Measurements from ENCODE around the gene ITGB2.
"Not testable (repeated sequence)": the region's sequence is repeated elsewhere in the genome, so short reads cannot be mapped to it uniquely, and the experiment has no call there.

ITGB2 gene

GRCh38 chr21:44924606-44925377 lies 4.1 kb upstream of the ITGB2 start:
- no peak for DNase-seq

DNA sequence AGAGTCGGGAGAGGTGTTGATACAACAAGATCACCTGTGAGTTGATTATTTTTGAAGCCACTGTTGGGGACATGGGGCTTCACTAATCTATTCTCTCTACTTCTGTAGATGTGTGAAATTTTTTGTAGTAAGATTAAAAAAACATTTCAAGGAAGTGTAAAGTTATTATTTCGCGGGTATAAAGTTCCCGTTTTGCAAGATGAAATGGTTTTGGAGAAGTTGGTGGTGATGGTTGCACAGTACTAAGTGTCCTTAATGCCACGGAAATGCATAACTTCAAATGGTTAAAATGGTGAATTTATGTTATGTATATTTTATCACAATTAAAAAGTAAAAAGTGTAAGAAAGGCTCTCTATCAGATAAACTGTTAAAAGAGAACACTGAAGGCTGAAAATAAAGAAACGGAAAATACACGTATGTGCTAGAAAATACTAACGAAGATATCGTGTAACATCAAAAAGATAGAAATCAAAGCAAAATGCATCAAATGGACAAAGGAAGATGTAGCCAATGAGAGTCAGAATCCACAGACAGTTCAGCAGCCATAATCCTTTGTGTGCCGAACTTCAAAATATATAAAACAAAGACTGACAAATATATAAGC lies 2.9 kb upstream of the ITGB2 start:
- DNase-seq, result no peak

- no peak for DNase-seq
Observed at GRCh38 chr21:44921928-44922327, 1.2 kb upstream of the ITGB2 start.

DNA sequence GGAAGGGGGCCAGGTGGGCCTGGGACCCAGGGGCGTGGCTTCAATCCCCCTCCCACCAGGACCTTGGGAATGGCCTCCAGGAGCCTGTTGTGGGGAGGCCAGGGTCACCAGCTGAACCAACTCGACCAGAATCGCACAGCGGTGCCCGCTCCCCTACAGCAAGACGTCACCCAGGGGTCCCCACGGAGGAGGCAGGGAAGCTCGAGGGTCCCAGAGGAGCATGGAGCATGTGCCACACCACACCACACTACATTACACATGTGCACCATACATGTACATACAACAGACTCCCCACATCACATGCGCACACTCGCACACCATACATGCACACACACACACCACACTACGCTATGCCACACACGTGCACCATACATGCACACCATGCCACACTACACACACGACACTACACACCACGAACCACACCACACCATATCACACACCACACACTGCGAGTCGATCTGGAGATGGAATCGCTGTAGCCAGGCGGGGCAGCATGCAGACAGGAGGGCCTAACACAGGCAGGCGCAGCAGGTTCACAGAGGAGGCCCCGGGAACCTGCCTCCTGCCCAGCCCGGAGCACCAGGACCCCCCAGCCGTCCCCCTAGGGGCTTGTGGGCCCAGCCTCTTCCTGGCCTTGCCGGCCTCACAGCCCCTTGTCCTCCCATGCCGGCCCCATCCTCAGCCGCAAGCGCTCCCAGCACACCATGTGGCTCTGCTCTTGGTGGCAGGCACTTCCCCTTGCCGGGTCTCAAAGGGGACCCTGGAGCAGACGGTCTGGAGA lies 596 bp downstream of the ITGB2 start:
- no peak for DNase-seq

GRCh38 chr21:44919111-44919912 lies 1.4 kb downstream of the ITGB2 start:
- no peak for DNase-seq

- DNase-seq, result no peak
Observed at GRCh38 chr21:44918581-44919033, 2.1 kb downstream of the ITGB2 start.

DNA sequence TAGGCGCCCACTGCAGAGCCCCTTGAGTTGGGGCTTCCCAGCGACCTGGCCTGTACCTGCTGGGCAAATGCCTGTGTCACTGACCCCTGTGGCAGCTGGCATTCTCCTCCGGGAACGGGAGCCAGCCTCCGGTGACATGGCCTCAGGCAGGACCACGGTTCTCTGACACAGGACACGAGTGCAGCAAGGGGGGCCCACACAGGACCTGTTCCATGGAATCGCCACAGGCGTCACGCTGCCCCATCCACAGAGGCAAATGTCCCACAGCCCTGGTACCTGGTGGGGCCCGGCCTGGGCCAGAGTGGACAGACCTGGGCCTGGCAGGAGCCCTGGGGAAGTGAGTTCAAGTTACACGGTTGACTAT lies 2.6 kb downstream of the ITGB2 start:
- no peak for DNase-seq

DNA sequence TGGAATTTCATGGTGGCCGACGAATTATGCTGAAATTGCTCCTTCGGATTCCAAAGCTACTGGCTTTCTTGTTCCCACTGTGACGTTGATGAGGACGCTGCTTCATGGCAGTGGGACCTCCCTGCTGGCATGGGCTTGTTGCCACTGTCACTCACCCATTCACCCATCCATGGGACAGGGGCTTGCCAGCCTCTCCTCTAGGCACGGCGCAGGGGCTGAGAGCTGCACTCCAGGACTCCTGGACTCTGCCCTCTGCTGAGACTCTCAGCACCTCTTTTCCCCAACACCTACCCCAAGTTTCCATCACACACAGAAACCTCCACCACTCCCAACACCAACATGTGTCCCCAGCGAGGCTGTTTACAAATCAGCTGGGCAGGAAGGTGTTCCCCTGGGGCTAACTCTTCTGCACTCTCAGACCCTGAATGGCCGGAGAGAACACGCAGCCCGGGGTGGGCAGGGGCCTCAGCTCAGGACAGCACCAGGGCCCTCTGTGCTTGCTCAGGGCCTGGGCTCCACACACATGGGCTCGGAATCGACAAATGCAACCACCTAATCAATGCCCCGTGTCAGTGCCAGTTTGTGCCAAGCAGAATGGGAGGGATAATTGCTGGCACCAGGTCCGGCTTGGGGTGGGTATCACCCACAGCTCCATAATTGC lies 3.1 kb downstream of the ITGB2 start:
- no peak for DNase-seq

DNA sequence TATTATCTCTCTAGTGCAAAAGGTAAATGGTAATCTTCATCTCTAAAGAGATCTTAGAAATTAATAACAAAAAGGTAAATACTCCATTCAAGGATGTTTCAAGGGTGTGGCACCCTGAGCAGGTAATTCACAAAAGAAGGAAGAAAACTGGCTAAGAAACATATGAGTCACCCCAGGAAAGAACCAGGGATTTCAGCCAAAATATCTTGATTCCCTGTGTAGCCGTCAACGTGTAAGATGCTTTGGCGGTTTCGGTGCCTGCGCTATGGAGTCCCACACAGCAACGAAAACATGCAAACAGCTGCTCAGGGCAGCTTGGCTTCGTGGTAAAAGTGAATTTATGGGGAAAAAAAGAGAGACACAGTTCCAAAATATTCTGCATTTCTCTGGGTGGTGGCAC lies 3.7 kb downstream of the ITGB2 start:
- no peak for DNase-seq

DNA sequence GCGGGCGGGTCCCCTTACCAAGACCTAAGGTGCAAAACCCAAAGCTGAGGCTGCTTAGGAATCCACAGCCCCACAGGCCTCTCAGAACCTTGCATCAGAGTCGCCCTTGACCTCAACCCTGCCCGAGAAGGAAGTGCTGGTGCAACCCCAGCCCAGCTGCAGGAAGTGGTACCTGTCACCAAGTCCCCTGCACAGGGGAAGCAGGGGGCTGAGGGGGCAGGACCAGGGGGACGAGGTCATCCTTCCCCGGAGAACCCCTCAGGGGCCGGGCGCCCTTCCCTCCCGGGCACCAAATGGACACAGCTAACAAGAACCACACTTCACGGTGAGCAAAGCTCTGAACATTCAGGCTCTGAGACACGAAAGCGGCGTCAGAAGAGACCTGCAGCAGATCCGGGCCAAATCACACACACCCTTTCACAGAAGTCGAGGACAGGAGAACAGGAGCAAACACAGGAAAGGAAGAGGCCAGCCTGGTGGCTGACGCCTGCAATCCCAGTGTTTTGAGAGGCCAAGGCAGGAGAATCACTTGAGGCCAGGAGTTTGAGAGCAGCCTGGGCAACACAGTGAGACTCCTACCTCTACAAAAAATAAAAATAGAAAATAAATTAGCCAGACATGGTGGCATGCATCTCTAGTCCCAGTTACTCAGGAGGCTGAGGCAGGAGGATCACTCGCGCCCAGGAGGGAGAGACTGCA lies 6.4 kb downstream of the ITGB2 start:
- DNase-seq, result no peak

- DNase-seq, result no peak
Observed at GRCh38 chr21:44913425-44914175, 7.1 kb downstream of the ITGB2 start.

GRCh38 chr21:44912506-44913412 lies 7.9 kb downstream of the ITGB2 start:
- DNase-seq, result not testable (repeated sequence)

DNA sequence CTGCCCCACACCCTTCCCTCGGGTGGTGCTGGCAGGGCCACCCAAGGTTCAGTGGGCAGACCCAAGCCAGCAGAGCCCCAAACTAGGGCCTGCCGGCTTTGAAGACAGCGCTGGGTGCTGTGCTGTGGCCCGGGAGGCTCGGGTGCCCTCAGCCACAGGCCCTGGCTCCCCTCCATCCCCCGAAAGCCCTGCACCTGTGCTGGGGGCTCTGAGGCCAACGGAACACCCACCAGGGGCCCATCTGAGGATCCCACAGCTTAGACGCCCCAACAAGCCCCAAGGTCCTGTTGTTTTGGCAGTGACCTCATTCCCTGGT lies 8.6 kb downstream of the ITGB2 start:
- DNase-seq, result no peak

GRCh38 chr21:44911384-44912157 lies 9.1 kb downstream of the ITGB2 start:
- peak; percentile 31 for DNase-seq

DNA sequence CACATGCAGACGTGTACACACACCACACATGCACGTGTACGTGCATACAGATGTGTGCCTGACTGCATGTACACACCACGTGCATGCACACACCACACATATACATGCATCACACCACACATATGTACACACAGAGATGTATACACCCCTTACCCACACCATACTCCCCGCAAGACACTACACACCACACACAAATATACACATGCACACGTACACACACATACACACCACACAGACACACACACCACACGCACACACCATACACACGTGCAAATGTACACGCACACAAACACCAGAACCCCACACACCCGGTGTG lies 9.7 kb downstream of the ITGB2 start:
- no peak for DNase-seq

- DNase-seq, result no peak
Observed at GRCh38 chr21:44910229-44911067, 10.3 kb downstream of the ITGB2 start.

GRCh38 chr21:44909719-44910118 lies 11.0 kb downstream of the ITGB2 start:
- no peak for DNase-seq

GRCh38 chr21:44908908-44909307 lies 11.8 kb downstream of the ITGB2 start:
- DNase-seq, result no peak

All from DMS 273 treated with DMSO at 0.1 percent for 48 hours (cell line).